ENCODE results near the gene GLG1.
"Not testable (repeated sequence)": the region's sequence is repeated elsewhere in the genome, so short reads cannot be mapped to it uniquely, and the experiment has no call there.

The GLG1 gene

DNA sequence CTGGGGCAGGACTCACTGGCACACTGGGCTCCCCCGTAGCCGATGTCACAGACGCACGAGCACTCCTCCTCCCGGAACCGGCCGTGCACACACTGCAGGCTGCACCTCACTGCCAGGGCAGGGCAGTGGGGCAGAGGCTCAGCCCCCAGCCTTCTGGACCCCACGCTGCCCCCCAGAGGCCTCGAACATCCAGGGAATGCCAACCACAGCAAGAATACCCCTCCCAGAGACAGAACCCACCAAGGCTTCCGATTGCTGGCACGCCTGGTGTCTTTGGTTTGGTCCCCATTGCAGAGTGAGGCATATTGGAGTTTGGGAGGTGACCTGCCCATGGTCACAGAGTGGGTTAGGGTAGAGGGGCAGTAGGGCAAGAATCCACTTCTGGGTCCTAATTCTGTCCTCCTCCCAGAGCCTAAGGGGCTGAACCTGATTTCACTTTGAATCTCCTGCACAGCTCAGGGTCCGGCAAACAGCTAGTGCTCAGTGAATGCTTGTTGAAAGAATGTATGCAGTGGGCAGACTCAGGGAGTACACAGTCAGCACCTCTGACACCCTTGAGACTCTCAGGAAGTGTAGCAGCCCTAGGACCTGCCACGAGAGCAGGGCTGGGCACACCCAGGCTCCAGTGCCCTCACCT, 194.7 kb downstream of the GLG1 start:
- H3K27ac ChIP-seq, result not testable (repeated sequence)

DNA sequence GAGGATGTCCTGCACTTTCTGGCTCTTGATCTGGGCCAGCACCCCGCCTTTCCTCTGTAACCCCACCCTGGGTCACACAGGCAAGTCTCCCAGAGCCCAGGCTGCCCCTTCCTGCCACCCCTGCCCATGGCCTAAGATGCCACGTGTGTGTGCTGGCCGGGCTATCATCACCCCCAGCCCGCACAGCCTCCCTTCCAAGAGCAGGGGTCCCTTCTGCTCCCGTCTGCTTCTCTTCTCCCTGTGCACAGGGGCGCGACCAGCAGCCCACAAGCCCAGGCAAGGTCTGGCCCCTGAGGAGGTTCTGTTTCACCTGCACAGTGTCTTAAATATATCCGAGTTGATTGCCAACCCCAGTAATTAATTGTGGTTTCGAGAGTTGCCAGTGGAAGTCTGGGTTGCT, 195.9 kb downstream of the GLG1 start:
- not testable (repeated sequence) for H3K27ac ChIP-seq

DNA sequence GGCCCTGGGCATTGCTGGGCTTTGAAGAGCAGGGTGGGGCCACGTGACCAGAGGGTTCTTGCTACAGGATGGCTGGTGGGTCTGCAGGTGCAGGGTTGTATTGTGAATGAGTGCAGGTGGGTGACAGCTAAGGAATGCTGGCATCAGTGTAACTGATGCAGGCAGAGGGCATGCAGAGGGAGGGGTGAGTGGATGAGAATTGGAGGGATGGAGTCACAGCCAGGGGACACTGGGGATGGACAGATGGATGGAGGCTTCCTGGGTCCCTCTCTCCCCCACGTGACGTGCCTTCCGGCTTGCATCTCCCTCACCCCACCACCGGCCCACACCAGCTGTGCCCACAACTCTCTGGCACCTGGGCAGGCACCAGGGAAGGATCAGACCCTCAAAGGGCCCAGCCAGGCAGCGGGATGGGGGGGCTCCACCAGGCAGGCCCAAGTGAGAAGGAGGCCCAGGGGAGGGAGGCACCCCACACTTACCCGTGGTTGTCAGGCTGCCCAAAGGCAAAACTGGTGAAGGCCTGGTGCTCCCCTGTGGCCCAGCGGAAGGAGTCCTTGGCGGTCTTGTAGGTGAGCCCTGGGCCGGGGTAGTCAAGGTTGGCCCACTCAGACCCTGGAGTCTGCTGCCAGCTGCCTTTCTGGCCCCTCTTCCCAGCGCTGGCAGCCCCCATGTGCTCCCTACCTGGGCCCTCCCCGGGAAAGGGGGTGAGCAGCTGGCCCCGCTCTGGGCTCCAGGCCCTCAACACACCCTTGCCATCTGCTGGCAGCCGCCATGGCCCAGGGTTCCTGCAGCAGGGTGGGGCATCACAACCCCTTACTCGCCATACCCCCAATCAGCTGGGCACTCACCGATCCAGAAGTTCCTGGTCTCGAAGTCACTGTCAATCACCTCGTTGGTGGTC, 196.6 kb downstream of the GLG1 start:
- H3K27ac ChIP-seq, result not testable (repeated sequence)

DNA sequence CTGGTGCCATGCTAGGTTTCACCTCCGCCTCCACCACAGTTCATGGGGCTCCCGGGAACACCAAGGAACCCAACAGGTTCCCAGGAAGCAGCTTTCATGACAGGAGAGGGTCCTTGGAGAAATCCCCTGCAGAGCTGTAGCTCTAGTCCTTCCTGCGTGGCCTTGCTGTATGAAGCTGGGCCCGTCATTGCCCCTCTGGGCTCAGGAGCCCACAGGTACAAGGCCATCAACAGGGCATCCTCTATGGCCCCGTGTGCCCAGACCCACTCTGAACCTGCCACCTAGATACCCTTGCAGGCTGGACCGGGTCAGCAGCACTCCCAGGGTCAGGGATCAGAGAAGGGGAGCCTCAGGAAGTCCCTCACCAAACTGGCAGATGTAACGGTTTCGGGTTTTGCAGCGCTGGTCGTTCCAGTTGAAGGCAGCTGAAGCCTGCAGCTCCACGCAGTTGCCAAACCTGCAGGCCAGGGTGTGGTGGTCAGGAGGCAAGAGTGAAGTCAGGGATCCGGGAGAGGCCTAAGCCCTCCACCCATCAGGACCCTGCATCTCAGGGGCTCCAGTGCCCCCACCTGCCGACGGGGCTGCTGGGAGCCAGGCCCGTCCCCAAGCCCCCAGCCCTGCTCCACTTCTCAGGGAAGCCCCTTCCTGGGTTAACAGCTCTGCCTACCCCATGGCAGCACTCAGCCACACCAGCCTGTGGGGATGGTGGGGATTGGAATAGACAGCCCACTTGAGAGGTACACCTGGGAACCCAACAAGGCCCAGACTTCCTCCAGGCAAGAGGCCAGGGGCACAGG, 197.5 kb downstream of the GLG1 start:
- not testable (repeated sequence) for H3K27ac ChIP-seq

DNA sequence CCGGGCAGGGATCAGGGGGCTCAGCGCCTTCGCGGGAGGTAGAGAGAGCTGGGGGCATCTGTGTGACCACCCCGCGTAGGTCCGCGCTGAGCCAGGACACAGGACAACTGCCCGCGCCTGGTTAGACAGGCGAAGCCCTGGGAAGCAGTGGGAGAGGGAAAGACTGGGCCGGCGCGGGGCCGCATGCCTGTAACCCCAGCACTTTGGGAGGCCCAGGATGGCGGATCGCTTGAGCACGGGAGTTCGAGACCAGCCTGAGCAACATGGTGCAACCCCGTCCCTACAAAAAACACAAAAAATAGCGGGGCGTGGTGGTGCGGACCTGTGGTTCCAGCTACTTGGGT, 199.6 kb downstream of the GLG1 start:
- H3K27ac ChIP-seq, result not testable (repeated sequence)

DNA sequence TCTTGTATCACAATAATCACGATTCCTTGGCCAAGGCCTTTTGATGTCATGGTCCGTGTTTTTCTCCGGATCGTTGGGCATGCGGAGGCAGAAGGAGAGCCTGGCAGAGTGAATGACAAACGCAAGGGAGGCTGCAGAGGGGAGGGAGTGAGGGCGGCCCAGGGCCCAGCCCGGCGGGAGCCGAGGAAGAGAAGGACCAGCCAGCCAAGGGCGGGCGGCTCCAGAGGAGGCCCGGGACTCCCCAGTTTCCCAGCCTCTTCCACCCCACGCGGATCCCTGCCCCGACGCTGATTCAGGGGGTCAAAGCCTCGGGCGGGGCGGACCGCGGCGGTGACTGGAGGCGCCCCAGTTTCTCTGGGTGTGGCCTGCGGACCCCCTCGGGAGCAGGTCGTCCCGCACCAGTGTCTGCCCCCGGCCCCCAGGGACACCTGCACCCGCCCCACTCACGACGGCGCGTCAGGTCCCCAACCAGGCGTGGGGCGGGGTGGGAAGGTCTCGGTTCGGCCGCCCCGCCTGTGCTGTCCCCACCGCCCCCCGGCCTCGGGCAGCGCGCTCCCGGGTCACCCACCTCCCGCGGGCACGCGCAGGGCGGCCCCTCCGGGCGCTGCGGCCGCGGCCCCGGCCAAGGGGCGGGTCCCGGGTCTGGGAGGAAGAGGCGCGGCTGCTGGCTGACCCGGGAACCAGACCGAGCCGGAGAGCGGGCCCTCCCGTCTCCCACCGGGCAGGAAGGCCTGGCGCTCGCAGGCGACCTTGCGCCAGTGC, 200.1 kb downstream of the GLG1 start:
- H3K27ac ChIP-seq, result not testable (repeated sequence)

DNA sequence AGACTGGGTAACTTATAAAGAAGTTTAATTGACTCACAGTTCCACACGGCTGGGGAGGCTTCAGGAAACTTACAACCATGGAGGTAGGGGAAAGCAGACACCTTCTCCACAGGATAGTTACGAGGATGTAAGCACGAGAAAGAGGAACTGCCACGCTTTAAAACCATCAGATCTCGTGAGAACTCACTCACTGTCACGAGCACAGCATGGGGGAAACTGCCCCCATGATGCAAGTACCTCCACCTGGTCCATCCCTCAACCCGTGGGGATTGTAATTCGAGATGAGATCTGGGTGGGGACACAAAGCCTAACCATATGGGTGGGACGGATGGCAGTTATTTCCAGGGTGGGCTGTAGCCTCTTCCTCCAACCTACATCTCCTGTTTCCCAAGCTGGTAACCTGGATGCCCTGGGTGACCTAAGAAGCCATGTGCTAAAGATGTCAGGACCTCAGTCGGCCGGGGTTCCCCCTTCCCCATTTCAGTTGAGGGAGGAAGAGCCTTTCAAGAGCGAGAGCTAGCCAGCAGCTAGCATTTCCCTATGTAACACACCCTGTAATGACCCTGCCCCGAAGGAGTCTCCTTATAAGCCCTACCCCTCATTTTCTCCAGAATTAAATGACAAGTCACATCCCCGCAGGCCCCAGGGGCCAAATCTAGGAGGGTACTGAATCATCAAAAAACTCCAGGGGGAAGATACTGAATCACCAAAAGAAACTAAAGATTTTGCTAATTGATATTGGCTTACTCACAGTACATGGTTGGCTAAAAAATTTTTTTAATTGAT, 202.6 kb downstream of the GLG1 start:
- H3K27ac ChIP-seq, result not testable (repeated sequence)

DNA sequence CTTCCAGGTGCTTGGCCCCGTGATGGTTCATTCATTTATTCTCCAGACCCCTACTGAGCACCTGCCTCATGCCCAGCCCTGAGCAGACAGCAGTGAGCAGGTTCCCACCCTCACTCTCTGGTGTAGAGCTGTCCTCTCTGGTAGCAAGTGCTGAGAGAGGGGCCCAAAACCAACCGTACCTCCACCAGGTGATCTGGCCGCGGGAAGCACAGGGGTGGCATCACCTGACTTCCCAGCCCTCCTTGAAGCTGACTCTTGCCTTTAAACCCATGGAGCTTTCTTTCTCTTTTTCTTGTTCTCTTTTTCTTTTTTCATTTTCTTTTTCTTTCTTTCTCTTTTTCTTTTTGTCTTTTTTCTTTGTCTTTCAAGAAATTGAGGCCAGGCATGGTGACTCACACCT, 206.7 kb downstream of the GLG1 start:
- H3K27ac ChIP-seq, result not testable (repeated sequence)

DNA sequence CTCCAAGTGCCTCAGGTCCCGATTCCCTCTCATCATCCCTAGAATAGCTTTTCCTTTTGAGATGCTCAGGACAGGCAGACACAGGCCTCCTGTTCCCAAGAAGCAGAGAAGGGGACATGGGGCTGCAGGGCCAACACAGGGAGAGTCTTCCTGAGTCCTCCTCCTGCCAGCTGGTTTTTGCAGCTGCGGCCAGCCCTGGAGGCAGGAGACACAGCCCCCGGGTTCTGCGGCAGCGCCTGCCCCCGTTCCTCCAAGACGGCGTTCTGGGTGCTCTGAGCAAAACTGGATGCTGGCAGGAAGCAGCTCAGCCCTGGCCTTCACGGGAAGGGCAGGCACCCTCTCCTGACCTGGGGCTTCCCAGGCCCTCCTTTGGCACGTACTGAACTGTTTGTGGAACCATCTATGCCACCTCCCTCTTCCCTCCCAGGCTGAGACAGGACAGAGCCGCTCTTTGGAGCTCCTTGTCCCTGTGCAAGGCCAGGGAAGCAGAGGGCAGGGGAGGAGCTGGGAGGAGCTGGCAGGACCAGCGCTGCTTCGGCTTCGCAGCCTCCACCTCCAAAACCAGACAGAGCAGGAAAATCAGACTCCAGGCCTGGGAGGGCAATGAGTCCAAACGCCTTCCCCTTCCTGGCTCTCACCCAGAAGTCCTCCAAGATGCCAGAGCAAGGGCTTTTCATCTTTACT, 208.6 kb downstream of the GLG1 start:
- H3K27ac ChIP-seq, result not testable (repeated sequence)
